ENCODE results near the gene UHRF2. TPM values are rescaled to one million over a fixed set of nuclear protein-coding genes. Genes with fewer than 3 reads are reported as not detected.

UHRF2 gene, protein sequence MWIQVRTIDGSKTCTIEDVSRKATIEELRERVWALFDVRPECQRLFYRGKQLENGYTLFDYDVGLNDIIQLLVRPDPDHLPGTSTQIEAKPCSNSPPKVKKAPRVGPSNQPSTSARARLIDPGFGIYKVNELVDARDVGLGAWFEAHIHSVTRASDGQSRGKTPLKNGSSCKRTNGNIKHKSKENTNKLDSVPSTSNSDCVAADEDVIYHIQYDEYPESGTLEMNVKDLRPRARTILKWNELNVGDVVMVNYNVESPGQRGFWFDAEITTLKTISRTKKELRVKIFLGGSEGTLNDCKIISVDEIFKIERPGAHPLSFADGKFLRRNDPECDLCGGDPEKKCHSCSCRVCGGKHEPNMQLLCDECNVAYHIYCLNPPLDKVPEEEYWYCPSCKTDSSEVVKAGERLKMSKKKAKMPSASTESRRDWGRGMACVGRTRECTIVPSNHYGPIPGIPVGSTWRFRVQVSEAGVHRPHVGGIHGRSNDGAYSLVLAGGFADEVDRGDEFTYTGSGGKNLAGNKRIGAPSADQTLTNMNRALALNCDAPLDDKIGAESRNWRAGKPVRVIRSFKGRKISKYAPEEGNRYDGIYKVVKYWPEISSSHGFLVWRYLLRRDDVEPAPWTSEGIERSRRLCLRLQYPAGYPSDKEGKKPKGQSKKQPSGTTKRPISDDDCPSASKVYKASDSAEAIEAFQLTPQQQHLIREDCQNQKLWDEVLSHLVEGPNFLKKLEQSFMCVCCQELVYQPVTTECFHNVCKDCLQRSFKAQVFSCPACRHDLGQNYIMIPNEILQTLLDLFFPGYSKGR
- total RNA-seq, result 10 to 100 TPM; 44.3 to 56.6 (median 48.9) TPM

DNA sequence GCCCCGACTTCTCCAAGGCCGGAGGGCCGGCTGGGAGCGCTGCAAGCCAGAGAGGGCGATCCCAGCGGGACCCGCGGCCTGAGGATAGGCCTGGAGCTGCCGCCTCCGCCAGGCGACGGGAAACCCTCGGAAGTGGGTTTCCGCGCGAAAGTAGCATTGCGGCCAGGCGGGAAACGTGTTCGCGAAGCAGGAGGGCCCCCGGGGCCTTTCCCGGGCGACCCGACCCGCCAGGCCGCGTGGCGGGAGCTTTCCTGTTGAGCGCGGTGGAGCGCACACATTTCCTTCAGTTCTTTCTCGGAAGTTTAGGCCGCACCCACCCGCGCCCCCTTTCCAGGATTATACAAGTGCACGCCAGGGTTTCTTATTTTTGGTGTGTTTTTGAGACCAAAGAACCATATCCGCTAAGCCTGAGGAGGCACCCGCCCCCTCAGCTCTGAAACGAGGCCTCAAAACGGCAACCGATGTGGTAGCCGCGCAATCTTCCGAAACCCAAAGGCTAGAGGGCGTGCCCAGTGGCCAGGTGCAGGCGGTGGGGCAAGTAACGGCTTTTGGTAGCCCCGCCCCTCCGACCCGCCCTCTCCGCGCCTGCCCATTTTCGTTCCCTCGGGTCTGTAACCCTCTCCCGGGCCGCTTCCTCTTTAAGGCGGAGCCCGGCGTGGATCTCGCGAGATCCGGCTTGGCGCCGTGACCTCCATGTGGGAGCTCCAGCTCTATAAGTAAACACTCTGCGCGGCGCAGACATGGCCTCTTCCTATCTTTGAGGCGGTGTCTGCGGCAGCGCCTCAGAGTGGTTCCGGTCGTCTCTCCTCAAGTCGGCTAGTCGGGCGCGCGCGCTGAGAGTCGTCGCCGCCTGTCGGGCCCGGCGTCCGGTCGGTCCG, at the start of gene UHRF2:
Gene UHRF2 (plus strand): TSS at position 713 of the 878 bp plus-strand sequence. CDS start 292 bp downstream, outside the sequence.
- TF ChIP-seq, protein P1, sequence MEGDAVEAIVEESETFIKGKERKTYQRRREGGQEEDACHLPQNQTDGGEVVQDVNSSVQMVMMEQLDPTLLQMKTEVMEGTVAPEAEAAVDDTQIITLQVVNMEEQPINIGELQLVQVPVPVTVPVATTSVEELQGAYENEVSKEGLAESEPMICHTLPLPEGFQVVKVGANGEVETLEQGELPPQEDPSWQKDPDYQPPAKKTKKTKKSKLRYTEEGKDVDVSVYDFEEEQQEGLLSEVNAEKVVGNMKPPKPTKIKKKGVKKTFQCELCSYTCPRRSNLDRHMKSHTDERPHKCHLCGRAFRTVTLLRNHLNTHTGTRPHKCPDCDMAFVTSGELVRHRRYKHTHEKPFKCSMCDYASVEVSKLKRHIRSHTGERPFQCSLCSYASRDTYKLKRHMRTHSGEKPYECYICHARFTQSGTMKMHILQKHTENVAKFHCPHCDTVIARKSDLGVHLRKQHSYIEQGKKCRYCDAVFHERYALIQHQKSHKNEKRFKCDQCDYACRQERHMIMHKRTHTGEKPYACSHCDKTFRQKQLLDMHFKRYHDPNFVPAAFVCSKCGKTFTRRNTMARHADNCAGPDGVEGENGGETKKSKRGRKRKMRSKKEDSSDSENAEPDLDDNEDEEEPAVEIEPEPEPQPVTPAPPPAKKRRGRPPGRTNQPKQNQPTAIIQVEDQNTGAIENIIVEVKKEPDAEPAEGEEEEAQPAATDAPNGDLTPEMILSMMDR (IDR thresholded peaks at IDR 0.05; ENCODE audit: low read depth), result no peak

DNA sequence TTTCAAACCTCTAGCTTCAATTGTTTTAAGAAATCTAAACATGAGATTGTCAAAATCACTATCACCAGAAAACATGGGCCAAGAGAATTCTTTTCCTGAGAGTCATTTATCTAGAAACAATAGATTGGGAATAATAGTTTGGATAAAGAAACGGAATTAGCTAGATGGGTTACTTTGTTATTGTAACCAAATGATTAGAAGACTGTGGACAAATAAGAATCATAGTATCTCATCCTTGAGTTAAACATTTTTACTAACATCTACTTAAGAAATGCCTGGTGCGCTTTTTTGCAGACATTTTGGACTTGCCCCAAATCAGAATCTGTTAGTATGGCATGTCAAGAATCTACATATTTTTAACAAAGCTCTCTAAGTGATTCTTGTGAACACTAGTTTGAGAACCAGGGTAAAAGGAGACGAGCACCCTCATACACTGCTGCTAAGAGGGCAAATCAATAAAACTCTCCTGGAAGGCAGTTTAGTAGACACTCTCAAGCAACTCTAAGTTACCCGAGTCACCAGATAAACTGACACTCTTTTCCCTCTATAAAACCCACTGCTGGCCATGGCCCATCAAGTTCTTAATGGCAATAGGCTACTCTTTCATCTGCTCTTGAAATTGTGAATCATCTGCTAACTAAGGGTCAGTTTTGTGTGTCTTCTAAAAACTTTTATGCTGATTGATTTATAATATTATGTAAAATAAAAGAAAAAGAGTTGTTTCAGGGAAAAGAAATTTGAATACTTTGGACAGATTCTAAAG, 45.7 kb upstream of the UHRF2 start:
- TF ChIP-seq, protein P1 (IDR thresholded peaks at IDR 0.05; ENCODE audit: low read depth), result no peak

DNA sequence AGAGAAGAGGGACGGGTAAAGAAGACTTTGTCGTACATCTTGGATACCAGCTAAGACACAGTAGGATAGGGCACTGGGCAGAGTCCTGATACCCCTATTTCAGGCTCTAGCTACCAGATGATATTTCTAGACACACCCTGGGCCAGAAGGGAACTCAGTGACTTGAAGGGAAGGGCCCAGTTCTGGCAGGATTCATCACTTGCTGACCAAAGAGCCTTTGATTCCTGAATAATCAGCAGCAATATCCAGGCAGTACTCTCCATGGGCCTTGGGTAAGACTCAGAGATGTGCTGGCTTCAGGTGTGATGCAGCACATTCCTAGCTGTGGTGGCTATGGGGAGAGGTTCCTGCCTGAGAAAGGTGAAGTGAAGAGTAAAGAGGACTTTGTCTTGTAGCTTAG, 44.2 kb upstream of the UHRF2 start:
- TF ChIP-seq, protein P1 (IDR thresholded peaks at IDR 0.05; ENCODE audit: low read depth), result no peak

DNA sequence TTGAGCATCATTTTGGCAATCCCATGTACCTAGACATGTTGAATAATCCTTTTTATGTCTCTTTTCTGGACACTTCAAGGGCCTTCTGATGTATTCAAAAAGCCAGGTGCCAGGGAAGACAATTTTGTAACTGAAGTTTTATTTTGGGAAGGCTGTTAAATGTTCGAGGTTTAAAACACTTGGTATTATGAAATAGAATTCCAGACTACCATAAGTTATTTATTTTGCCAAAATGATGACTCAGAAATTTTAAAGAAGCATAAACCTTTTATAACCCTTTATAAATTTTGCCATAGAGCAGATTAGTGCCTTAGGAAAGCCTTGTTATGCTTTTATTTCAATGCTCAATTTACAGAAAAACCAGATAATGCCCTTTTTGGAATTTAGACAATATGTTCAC, 30.3 kb upstream of the UHRF2 start:
- TF ChIP-seq, protein P1 (IDR thresholded peaks at IDR 0.05; ENCODE audit: low read depth), result no peak

DNA sequence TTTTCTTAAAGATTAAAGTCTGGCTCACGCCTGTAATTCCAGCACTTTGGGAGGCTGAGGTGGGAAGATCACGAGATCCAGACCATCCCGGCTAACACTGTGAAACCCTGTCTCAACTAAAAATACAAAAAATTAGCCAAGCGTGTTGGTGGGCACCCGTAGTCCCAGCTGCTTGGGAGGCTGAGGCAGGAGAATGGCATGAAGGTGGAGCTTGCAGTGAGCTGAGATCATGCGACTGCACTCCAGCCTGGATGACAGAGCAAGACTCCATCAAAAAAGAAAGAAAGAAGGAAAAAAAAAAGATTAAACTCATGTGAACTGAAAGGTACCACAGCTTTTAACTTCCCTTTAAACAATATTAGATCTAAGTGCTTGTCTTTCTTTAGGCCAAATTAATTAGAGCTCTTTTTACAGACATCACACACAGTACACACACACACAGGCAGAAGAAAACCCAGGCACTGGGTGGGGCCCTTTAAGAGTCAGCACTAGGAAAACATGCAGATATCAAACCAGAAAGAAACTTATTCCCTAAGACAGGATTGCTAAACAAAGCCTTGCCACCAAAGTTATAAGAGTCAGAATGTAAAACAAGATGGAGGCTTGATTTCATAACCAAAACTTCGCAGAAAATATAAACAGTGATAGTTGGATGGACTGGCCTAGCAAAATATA, 29.3 kb upstream of the UHRF2 start:
- TF ChIP-seq, protein P1 (IDR thresholded peaks at IDR 0.05; ENCODE audit: low read depth), result no peak

DNA sequence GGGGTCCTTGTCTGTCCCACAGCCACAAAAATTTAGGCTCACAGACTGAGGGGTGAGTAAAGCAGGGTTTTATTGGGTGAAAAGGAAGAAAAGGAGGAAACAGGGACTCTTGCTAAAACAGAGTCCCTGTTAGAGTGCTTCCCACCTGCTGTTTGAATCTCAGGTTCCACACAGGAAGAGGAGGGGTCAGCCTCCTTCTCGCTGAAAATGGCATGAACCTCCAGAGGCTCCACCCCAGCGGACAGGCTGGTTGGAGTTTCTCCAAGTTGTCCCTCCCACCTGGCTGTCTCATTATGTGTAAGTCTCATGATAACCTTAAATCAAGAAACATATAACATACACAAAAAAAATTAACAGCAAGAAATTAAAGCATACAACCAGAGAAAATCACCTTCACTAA, 28.3 kb upstream of the UHRF2 start:
- TF ChIP-seq, protein P1 (IDR thresholded peaks at IDR 0.05; ENCODE audit: low read depth), result no peak

Data from subcutaneous adipose tissue (tissue), 4 donors.